HFF-Myc (cell line): ENCODE data around the gene TSPAN14.

Experiments used
- DNase-seq: peaks from one replicate; pipeline ENCODE4 v3.0.0-alpha.2; 2011; ENCODE audit warnings: low read depth; ENCODE audit errors: extremely low read depth
- H3K4me3 ChIP-seq: replicated peaks from 2 replicates; pipeline ENCODE4 v1.5.1; 2011; ENCODE audit warnings: low read depth, mild to moderate bottlenecking, control low read depth, low read length
- CTCF ChIP-seq: IDR thresholded peaks from 2 replicates; pipeline ENCODE4 v1.5.1; 2012; ENCODE audit warnings: mild to moderate bottlenecking, low read depth, low read length, control low read depth; ENCODE audit errors: missing control alignments

The TSPAN14 gene

DNA sequence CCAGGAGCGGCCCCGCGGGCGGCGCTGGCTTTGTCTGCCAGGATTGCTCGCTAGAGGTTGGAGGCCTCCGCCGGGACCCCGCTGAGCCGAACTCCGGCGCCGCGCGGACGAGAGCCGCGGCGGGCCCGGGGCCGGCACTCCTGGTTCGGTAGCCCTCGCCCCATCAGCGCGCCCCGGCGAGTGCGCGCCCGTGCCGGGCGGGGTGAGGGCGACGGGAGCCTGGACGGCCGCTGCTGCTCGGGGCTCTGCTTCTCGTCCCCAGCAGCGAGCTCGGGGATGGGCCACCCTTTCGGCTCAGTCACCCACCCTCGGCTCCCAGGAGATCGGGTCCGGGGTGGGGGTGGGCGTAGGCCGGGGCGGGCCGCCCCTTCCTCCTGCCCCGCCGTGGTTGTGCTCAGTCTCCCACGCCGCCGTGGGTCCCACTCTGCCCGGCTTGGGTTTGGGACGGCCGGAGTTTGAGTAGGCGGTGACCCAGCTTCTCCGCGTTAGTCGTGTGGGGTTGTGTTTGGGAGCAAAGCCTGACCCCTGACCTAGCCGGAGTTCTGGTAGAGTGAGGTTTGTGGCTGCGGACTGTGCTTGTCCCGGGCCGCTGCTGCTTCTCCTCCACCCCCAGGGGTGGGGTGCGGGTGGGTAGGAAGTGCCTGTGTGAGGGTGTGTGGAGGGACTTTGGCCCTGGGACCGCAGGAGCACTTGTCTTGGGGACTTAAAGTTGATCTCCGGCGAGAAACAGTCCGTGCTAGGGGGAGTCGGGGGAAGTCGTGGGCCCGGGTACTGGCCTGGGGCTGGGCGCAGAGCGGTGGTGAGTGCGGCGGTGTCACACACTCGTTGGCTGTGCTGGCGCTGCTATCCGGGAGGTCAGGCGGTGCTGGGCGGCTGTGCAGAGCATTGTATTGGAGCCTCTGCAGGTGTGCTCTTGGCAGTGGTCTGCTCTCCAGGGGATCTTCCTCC, 677 bp downstream of the TSPAN14 start:
- peak overlapping the region; percentile 80 for H3K4me3 ChIP-seq
- no peak for DNase-seq
- no peak for TF ChIP-seq CTCF

DNA sequence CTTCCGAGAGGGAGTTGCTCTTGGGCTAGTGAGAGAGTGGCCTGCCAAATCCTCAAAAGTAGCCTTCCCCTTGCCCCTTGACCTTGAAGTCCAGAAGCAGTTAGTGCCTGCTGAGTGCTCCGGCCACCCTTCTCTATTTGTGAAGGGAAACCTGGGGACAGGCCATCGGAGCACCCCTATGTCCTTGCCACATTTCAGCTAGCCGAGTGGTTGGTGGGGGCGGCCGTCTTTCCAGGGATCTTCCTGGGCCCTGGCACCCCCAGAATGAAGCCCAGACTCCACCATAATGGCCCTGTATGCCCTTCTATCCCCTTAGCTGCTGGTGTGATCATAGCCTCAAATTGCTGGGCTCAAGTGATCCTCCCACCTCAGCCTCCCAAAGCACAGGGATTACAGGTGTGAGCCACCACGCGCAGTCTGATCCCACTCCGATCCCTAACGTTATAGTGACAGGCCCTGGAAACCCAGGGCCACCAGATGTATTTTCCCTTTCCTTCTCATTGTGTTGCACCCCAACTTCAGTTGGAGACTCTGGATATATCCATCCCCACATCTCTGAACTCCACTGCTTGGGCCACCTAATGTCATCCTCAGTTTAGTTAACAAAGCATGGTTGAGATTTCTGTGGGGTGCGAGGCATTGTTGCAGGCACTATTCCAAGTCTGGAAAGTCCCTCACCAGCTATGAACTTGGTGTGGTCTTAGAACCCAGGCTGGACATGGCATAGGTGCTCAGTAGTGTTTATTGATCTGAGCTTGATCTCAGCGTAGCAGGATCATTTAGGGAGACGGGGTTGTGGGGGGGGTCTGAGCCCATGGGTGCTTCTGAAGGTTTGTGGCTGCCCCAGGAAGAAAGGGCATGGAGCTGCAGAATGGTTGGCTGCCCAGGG, 1.6 kb downstream of the TSPAN14 start:
- no peak for TF ChIP-seq CTCF
- H3K4me3 ChIP-seq = peak overlapping the region; percentile 80

DNA sequence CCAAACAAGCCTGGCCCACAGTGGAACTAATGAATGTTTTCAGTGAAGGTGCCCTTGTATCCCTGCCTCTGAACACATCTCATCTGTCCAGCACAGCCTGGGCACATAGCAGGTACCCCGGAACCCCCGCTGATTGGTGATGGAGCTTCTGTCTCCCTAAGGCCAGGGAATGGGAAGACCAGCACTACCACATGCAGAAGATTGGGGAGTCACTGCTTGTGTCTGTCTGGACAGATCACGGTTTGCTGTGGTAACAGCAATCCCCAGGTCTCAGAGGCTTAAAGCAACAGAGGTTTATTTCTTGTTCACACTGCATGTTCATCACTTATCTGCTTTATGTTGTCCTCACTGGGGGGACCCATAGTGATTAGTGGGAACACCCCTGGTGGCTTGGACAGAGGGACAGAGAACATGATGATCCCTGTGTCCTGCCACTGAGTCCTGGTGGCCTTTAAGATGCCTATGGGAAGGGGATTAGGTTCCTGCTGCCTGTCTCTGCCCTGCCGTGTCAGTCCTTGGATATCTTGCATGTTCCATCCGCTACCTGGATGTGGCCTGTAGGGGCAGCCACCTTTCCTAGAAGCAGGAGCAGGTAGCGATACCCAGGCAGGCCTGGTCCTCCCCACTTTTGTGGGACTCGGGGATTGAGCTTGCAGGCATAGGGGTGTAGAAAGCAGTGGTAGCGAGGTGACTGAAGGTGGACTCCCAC, 3.6 kb downstream of the TSPAN14 start:
- no peak for DNase-seq
- H3K4me3 ChIP-seq = peak overlapping the region; percentile 8; the same call in 1 of the 2 replicates
- peak; percentile 12 for TF ChIP-seq CTCF

More for the DNA sequence above, 1.6 kb downstream of the TSPAN14 start:
- no peak for DNase-seq

DNA sequence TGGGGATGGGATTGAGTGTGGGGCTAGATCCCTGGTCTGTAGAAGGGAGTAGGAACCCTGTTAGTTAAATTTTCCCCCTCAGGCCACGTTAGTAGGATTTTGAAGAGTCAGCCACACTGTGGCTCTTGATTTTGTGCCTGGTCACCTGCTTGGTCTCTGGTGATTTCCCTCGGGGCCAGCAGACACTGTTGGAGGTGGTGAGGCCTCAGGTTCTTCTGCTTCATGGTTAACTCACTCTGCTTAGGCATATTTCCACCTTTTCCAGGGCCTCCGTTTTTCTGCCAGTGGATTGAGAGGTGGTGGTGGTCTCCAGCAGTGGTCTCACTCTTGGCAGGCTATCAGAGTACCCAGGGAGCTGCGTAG, 4.1 kb downstream of the TSPAN14 start:
- no peak for DNase-seq
- TF ChIP-seq CTCF = no peak
- peak overlapping the region; percentile 8 for H3K4me3 ChIP-seq

DNA sequence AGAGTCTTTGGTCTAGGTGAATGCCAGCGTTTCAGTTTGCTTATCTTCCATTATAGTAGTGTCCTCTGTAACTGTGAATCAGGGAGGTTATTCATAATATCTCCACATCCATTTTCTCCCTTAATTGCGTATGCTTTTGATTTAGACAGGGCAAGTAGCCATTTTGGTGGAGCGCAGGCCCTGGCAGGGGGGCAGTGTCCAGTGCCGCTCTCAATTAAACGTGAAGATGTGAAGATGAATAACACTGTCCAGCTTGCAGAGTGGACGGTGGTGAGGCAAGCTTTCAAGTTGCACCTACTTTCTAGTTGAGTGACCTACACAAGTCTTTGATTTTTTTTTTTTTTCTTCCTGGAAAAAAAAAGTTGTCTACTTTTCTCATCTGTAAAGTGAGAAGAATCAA, 4.5 kb downstream of the TSPAN14 start:
- TF ChIP-seq CTCF = no peak
- DNase-seq = no peak
- H3K4me3 ChIP-seq = peak overlapping the region; percentile 8
